GM12878 (cell line): ENCODE results near the gene LRRC3.

Experiments used
- ESRRA ChIP-seq: IDR thresholded peaks from 2 replicates; pipeline ENCODE4 v1.6.1; 2012; ENCODE audit warnings: mild to moderate bottlenecking, low read length, improper control_type of control experiment
- EZH2 ChIP-seq: IDR thresholded peaks from 2 replicates; pipeline ENCODE4 v1.6.1; 2012; ENCODE audit warnings: low read depth, mild to moderate bottlenecking, control low read depth, inconsistent platforms, low read length, borderline replicate concordance; ENCODE audit not compliant: control insufficient read depth
- KDM1A ChIP-seq: fragments of 200-600 bp; sonication (generic); IDR thresholded peaks from 2 replicates; pipeline ENCODE4 v1.6.1; 2016; ENCODE audit warnings: borderline replicate concordance
- NRF1 ChIP-seq: conservative IDR thresholded peaks from 2 replicates; pipeline ENCODE4 v1.6.1; 2011; ENCODE audit warnings: mild to moderate bottlenecking, low read depth, low read length, improper control_type of control experiment
- RFX5 ChIP-seq: IDR thresholded peaks from 2 replicates; pipeline ENCODE4 v1.6.1; 2011; ENCODE audit warnings: low read depth, low read length, improper control_type of control experiment
- SUZ12 ChIP-seq: fragments of 200-600 bp; sonication (generic); IDR thresholded peaks from one replicate; pipeline ENCODE4 v1.6.1; 2018; ENCODE audit warnings: antibody characterized with exemption, mild to moderate bottlenecking; ENCODE audit not compliant: unreplicated experiment
- TAF1 ChIP-seq: IDR thresholded peaks from 2 replicates; pipeline ENCODE4 v1.6.1; 2011; ENCODE audit warnings: mild to moderate bottlenecking, low read depth, low read length, borderline replicate concordance
- TF ChIP-seq, protein P1 (sequence below), 3 experiments: IDR thresholded peaks in 2 of 3; conservative IDR thresholded peaks in 1 of 3; 2 replicates each; pipeline ENCODE4 v1.5.1; 2011; ENCODE audit warnings: low read depth in 3 of 3, low read length in 3 of 3, mild to moderate bottlenecking in 3 of 3, control low read depth in 2 of 3, moderate library complexity in 2 of 3, inconsistent platforms in 1 of 3, mixed read lengths in 1 of 3; ENCODE audit not compliant: control insufficient read depth in 2 of 3, insufficient read depth in 1 of 3; ENCODE audit errors: extremely low read depth in 1 of 3
- TF ChIP-seq, protein P2 (sequence below): fragments of 450-650 bp; IDR thresholded peaks from 2 replicates; pipeline ENCODE4 v1.6.1; 2018; ENCODE audit warnings: borderline replicate concordance, mild to moderate bottlenecking; ENCODE audit not compliant: partially characterized antibody
- TF ChIP-seq, protein P3 (sequence below): fragments of 450-650 bp; formaldehyde crosslinking; IDR thresholded peaks from 2 replicates; pipeline ENCODE4 v1.4.0; 2022; ENCODE audit warnings: mild to moderate bottlenecking, moderate library complexity

GRCh38 chr21:44506279-44507255 is 51.3 kb downstream of the LRRC3 start:
- TF ChIP-seq, protein P1, sequence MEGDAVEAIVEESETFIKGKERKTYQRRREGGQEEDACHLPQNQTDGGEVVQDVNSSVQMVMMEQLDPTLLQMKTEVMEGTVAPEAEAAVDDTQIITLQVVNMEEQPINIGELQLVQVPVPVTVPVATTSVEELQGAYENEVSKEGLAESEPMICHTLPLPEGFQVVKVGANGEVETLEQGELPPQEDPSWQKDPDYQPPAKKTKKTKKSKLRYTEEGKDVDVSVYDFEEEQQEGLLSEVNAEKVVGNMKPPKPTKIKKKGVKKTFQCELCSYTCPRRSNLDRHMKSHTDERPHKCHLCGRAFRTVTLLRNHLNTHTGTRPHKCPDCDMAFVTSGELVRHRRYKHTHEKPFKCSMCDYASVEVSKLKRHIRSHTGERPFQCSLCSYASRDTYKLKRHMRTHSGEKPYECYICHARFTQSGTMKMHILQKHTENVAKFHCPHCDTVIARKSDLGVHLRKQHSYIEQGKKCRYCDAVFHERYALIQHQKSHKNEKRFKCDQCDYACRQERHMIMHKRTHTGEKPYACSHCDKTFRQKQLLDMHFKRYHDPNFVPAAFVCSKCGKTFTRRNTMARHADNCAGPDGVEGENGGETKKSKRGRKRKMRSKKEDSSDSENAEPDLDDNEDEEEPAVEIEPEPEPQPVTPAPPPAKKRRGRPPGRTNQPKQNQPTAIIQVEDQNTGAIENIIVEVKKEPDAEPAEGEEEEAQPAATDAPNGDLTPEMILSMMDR (IDR thresholded peaks at IDR 0.05 in 2 of 3, conservative IDR thresholded peaks at IDR 0.05 in 1 of 3; ENCODE audit: control insufficient read depth in 2 of 3, extremely low read depth in 1 of 3, insufficient read depth in 1 of 3, low read depth in 3 of 3, low read length in 3 of 3), result no peak
- TF ChIP-seq ESRRA, result no peak
- no peak for TF ChIP-seq KDM1A
- TF ChIP-seq, protein P2, sequence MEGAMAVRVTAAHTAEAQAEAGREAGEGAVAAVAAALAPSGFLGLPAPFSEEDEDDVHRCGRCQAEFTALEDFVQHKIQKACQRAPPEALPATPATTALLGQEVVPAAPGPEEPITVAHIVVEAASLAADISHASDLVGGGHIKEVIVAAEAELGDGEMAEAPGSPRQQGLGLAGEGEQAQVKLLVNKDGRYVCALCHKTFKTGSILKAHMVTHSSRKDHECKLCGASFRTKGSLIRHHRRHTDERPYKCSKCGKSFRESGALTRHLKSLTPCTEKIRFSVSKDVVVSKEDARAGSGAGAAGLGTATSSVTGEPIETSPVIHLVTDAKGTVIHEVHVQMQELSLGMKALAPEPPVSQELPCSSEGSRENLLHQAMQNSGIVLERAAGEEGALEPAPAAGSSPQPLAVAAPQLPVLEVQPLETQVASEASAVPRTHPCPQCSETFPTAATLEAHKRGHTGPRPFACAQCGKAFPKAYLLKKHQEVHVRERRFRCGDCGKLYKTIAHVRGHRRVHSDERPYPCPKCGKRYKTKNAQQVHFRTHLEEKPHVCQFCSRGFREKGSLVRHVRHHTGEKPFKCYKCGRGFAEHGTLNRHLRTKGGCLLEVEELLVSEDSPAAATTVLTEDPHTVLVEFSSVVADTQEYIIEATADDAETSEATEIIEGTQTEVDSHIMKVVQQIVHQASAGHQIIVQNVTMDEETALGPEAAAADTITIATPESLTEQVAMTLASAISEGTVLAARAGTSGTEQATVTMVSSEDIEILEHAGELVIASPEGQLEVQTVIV, result no peak
- TF ChIP-seq SUZ12, result no peak
- no peak for TF ChIP-seq TAF1
- TF ChIP-seq, protein P3, sequence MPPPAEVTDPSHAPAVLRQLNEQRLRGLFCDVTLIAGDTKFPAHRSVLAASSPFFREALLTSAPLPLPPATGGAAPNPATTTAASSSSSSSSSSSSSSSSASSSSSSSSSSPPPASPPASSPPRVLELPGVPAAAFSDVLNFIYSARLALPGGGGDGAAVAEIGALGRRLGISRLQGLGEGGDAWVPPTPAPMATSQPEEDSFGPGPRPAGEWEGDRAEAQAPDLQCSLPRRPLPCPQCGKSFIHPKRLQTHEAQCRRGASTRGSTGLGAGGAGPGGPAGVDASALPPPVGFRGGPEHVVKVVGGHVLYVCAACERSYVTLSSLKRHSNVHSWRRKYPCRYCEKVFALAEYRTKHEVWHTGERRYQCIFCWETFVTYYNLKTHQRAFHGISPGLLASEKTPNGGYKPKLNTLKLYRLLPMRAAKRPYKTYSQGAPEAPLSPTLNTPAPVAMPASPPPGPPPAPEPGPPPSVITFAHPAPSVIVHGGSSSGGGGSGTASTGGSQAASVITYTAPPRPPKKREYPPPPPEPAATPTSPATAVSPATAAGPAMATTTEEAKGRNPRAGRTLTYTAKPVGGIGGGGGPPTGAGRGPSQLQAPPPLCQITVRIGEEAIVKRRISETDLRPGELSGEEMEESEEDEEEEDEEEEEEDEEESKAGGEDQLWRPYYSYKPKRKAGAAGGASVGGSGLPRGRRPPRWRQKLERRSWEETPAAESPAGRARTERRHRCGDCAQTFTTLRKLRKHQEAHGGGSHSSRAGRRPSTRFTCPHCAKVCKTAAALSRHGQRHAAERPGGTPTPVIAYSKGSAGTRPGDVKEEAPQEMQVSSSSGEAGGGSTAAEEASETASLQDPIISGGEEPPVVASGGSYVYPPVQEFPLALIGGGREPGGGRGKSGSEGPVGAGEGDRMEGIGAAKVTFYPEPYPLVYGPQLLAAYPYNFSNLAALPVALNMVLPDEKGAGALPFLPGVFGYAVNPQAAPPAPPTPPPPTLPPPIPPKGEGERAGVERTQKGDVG (CRISPR knock-in tag), result no peak
- no peak for TF ChIP-seq RFX5
- TF ChIP-seq EZH2, result no peak
- no peak for TF ChIP-seq NRF1
